ENCODE results near the gene PRKD1. TPM values are rescaled to one million over a fixed set of nuclear protein-coding genes. Genes with fewer than 3 reads are reported as not detected.

The PRKD1 gene
- total and polyA plus RNA-seq, 3 donors from 2014 or later, result 29.9 to 82.9 (median 67.2) TPM

GRCh38 chr14:29587046-29587445 is 340.6 kb downstream of the PRKD1 start:
- Histone ChIP-seq H3K27ac (no peak overlapping the region), H3K4me3 (no peak overlapping the region), H3K27me3 (no peaks in the 10 kb centered on the region), H3K9me3 (no peaks in the 10 kb centered on the region), H3K36me3 (ENCODE audit: low read depth, missing control alignments) (no peaks in the 10 kb centered on the region), H3K4me1 (no peaks in the 10 kb centered on the region)
- TF ChIP-seq CTCF (IDR thresholded peaks at IDR 0.05) (no peak), POLR2A (IDR thresholded peaks at IDR 0.05) (no peak)
- no peak for DNase-seq
- 50 to 63% methylated on average over 2 of the region's 2 CpGs for WGBS, 2 donors
- intact Hi-C loops (cut with DNase I; ENCODE audit: low total_unique reads), result no loop called here

DNA sequence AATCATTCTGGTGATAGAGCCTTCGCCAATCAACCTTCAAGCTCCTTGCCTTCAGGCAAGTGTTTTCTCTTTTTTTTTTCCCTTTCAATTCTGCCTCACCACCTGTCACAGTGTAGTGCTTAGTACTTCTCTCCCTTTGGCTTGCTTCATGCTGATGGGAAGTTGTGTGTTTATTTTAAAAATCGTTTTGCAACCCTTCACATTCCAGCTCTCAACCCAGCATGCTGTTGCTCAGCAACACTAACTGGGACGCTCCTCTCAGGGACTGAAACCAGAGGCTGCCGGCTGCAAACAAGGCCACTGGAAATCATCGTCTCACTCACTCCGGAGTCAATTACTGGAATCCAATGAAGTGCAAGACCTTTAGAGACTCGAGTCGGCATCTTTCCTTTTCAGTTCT is 342.7 kb downstream of the PRKD1 start:
- Histone ChIP-seq H3K9me3 (no peaks in the 10 kb centered on the region), H3K27me3 (no peaks in the 10 kb centered on the region), H3K27ac (no peak overlapping the region), H3K4me3 (no peak overlapping the region), H3K36me3 (ENCODE audit: low read depth, missing control alignments) (no peaks in the 10 kb centered on the region), H3K4me1 (no peaks in the 10 kb centered on the region)
- TF ChIP-seq POLR2A (IDR thresholded peaks at IDR 0.05) (no peak), CTCF (IDR thresholded peaks at IDR 0.05) (no peak)
- peak; percentile 52 for DNase-seq
- intact Hi-C loops (cut with DNase I; ENCODE audit: low total_unique reads), result no loop called here
- WGBS, 2 donors, result 27% methylated on average over 8 of the region's 8 CpGs

DNA sequence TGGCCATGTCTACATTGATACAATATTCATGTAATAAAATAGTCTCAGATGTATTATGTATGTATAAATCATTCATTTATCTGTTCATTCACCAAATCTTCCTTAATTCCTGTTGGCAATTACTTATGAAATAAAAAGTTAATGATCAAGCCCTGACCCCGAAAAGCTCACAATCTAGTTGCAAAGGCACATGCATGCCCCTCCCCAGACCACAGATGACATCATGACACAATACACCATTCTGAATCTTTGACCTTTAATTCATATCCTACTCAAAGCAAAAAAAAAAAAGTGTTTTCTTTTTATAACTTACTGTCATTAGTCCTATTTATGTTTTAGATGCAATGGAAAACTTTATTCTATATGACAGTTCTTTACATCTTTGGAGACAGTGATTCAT is 346.9 kb downstream of the PRKD1 start:
- Histone ChIP-seq H3K27ac (no peak overlapping the region), H3K9me3 (no peaks in the 10 kb centered on the region), H3K4me1 (no peaks in the 10 kb centered on the region), H3K4me3 (no peak overlapping the region), H3K36me3 (ENCODE audit: low read depth, missing control alignments) (no peaks in the 10 kb centered on the region), H3K27me3 (no peaks in the 10 kb centered on the region)
- WGBS, 2 donors, result 95 to 100% methylated on average over 1 of the region's 1 CpG
- intact Hi-C loops (cut with DNase I; ENCODE audit: low total_unique reads), result no loop called here
- DNase-seq, result no peak
- TF ChIP-seq POLR2A (IDR thresholded peaks at IDR 0.05) (no peak), CTCF (IDR thresholded peaks at IDR 0.05) (no peak)

DNA sequence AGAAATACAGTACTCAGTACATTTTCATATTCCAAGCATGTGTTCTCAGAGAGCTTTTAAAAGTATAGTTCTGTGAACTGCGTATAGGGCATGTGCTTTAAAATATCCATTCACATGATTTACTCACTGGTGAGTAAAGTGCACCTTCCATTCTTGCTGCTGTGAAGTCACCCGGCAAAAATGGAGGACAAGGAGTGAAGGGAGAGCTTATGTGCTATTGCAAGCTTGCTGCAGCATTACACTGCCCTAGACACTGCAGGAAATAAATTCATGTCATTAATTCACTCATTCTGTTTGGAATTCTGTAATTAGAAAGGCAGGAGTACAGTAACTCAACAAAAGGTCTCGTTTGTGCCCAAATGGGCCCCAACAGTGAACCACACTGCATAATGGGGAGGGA is 347.8 kb downstream of the PRKD1 start:
- intact Hi-C loops (cut with DNase I; ENCODE audit: low total_unique reads), result no loop called here
- Histone ChIP-seq H3K9me3 (no peaks in the 10 kb centered on the region), H3K27ac (no peak overlapping the region), H3K4me3 (no peak overlapping the region), H3K36me3 (ENCODE audit: low read depth, missing control alignments) (no peaks in the 10 kb centered on the region), H3K27me3 (no peaks in the 10 kb centered on the region), H3K4me1 (no peaks in the 10 kb centered on the region)
- TF ChIP-seq CTCF (IDR thresholded peaks at IDR 0.05) (no peak), POLR2A (IDR thresholded peaks at IDR 0.05) (no peak)
- DNase-seq, result no peak
- 85 to 91% methylated on average over 3 of the region's 3 CpGs for WGBS, 2 donors

GRCh38 chr14:29576927-29577326 is 350.7 kb downstream of the PRKD1 start:
- 93 to 94% methylated on average over 4 of the region's 4 CpGs for WGBS, 2 donors
- H3K27ac ChIP-seq, result no peak overlapping the region
- TF ChIP-seq POLR2A (IDR thresholded peaks at IDR 0.05) (no peak), CTCF (IDR thresholded peaks at IDR 0.05) (no peak)
- H3K27me3 ChIP-seq, result no peaks in the 10 kb centered on the region
- no peaks in the 10 kb centered on the region for H3K9me3 ChIP-seq
- H3K4me1 ChIP-seq, result no peaks in the 10 kb centered on the region
- intact Hi-C loops (cut with DNase I; ENCODE audit: low total_unique reads), result no loop called here
- H3K36me3 ChIP-seq (ENCODE audit: low read depth, missing control alignments), result no peaks in the 10 kb centered on the region
- H3K4me3 ChIP-seq, result no peak overlapping the region
- DNase-seq, result no peak
